Measurements from ENCODE around the gene TCF7L2.

Gene TCF7L2

DNA sequence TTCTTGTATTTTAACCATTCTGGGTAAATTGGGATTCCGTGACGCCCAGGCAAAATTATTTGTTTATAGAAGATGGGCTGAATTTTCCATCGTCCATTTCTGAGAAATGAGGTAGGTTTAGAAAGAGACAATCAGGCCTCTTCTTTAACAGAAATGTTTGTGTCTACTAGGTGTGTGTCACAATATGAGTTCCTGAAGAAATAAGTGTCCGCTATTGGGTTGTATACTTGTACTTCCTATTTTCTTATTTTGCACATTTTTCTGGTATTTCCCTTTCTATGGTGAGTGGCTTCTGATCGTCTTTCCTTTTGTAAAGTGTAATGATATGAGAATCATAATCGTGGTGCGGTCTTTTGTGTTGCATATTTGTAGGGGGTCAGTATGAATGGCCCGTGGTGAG, 83.9 kb downstream of the TCF7L2 start:
- Histone ChIP-seq H3K27ac (ENCODE audit: low read length) (no peak overlapping the region), H3K4me3 (ENCODE audit: low read length in 2 of 2) (no peak overlapping the region), H3K4me1 (ENCODE audit: control insufficient read depth, insufficient read depth, low read length) (peaks cover 24% of the 10 kb centered on the region), H3K36me3 (ENCODE audit: control insufficient read depth in 2 of 2, insufficient read depth in 2 of 2, low read length in 2 of 2) (no peaks in the 10 kb centered on the region), H3K27me3 (ENCODE audit: control insufficient read depth in 1 of 2, insufficient read depth in 2 of 2, low read length in 2 of 2) (no peaks in the 10 kb centered on the region), H3K9ac (ENCODE audit: low read length in 2 of 2) (no peak overlapping the region), H3K9me3 (ENCODE audit: control insufficient read depth in 2 of 2, low read length in 2 of 2) (no peaks in the 10 kb centered on the region)

DNA sequence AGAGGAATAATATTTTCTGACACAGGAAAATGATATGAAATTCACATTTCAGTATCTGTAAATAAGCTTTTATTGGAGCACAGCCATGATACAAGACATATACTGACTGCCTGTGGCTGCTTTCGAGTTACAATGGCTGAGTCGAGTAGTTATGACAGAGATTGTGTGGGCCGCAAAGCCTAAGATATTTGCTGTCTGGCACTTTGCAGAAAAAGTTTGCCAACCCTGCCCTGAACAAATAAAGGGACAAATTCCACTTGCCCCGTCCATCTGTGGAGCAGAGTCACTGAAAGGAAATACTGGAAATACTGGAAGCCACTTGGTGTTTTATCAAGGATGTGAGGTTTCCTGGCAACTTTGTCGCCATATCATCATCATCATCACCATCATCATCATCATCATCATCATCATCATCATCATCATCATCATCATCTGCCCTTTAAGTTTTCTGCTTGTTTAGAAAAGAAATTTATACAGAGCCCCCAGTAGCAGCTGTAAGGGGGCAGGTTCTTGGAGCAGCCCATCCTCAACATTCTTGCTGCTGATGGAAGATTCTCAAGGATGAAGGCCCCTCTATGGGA, 85.8 kb downstream of the TCF7L2 start:
- H3K4me3 ChIP-seq (ENCODE audit: low read length in 2 of 2) = no peak overlapping the region
- H3K36me3 ChIP-seq (ENCODE audit: control insufficient read depth in 2 of 2, insufficient read depth in 2 of 2, low read length in 2 of 2) = no peaks in the 10 kb centered on the region
- no peaks in the 10 kb centered on the region for H3K9me3 ChIP-seq (ENCODE audit: control insufficient read depth in 2 of 2, low read length in 2 of 2)
- H3K27me3 ChIP-seq (ENCODE audit: control insufficient read depth in 1 of 2, insufficient read depth in 2 of 2, low read length in 2 of 2) = no peaks in the 10 kb centered on the region
- no peak overlapping the region for H3K27ac ChIP-seq (ENCODE audit: low read length)
- no peak overlapping the region for H3K9ac ChIP-seq (ENCODE audit: low read length in 2 of 2)
- peaks cover 18% of the 10 kb centered on the region for H3K4me1 ChIP-seq (ENCODE audit: control insufficient read depth, insufficient read depth, low read length)

GRCh38 chr10:113036619-113037018, 86.6 kb downstream of the TCF7L2 start:
- no peak overlapping the region for H3K4me3 ChIP-seq (ENCODE audit: low read length in 2 of 2)
- no peaks in the 10 kb centered on the region for H3K27me3 ChIP-seq (ENCODE audit: control insufficient read depth in 1 of 2, insufficient read depth in 2 of 2, low read length in 2 of 2)
- no peaks in the 10 kb centered on the region for H3K9me3 ChIP-seq (ENCODE audit: control insufficient read depth in 2 of 2, low read length in 2 of 2)
- no peak overlapping the region for H3K9ac ChIP-seq (ENCODE audit: low read length in 2 of 2)
- H3K27ac ChIP-seq (ENCODE audit: low read length) = no peak overlapping the region
- H3K4me1 ChIP-seq (ENCODE audit: control insufficient read depth, insufficient read depth, low read length) = peaks cover 14% of the 10 kb centered on the region
- no peaks in the 10 kb centered on the region for H3K36me3 ChIP-seq (ENCODE audit: control insufficient read depth in 2 of 2, insufficient read depth in 2 of 2, low read length in 2 of 2)

DNA sequence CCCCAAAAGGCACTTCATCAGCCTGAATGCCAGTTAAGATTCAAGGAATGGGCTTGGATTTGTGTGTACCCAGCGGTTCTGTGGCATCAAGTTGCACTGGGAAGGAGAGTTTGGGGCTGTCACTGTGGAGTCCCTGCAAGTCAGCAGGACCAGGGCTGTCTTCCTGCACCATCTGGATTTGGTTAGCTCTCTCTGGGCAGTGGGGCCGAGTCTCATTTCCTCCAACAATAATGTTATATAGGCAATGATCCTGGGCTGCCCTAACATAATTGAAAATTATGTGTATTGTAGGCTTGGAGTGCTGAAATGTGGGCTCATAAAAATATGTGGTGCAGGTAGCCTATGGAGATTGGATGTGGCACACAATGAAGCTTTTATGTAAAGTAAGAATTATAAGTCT, 87.2 kb downstream of the TCF7L2 start:
- Histone ChIP-seq H3K27ac (ENCODE audit: low read length) (no peak overlapping the region), H3K9ac (ENCODE audit: low read length in 2 of 2) (no peak overlapping the region), H3K4me3 (ENCODE audit: low read length in 2 of 2) (no peak overlapping the region), H3K36me3 (ENCODE audit: control insufficient read depth in 2 of 2, insufficient read depth in 2 of 2, low read length in 2 of 2) (no peaks in the 10 kb centered on the region), H3K27me3 (ENCODE audit: control insufficient read depth in 1 of 2, insufficient read depth in 2 of 2, low read length in 2 of 2) (no peaks in the 10 kb centered on the region), H3K9me3 (ENCODE audit: control insufficient read depth in 2 of 2, low read length in 2 of 2) (no peaks in the 10 kb centered on the region), H3K4me1 (ENCODE audit: control insufficient read depth, insufficient read depth, low read length) (peaks cover 19% of the 10 kb centered on the region)

DNA sequence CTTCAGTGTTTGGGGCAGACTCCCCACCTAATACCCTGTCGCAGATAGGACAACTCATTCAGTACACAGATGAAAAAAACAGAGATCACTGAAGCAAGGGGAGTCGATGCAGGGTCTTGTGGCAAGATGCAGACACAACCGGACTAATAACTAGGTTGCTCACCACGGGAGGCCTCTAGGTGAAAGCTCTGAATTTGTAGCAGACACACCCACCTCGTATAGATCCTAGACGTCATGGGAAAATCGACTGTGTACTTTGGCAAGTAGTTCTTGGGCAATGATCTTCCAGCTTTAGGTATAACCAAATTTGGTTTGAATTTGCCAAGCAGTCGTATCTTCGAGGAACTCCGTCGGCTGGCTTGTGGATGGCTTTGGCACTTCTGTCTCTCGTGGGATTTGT, 88.1 kb downstream of the TCF7L2 start:
- Histone ChIP-seq H3K36me3 (ENCODE audit: control insufficient read depth in 2 of 2, insufficient read depth in 2 of 2, low read length in 2 of 2) (no peaks in the 10 kb centered on the region), H3K27me3 (ENCODE audit: control insufficient read depth in 1 of 2, insufficient read depth in 2 of 2, low read length in 2 of 2) (no peaks in the 10 kb centered on the region), H3K9me3 (ENCODE audit: control insufficient read depth in 2 of 2, low read length in 2 of 2) (no peaks in the 10 kb centered on the region), H3K9ac (ENCODE audit: low read length in 2 of 2) (no peak overlapping the region), H3K4me3 (ENCODE audit: low read length in 2 of 2) (no peak overlapping the region), H3K27ac (ENCODE audit: low read length) (no peak overlapping the region), H3K4me1 (ENCODE audit: control insufficient read depth, insufficient read depth, low read length) (peaks cover 25% of the 10 kb centered on the region)

- no peak overlapping the region for H3K4me3 ChIP-seq (ENCODE audit: low read length in 2 of 2)
- H3K36me3 ChIP-seq (ENCODE audit: control insufficient read depth in 2 of 2, insufficient read depth in 2 of 2, low read length in 2 of 2) = no peaks in the 10 kb centered on the region
- H3K27me3 ChIP-seq (ENCODE audit: control insufficient read depth in 1 of 2, insufficient read depth in 2 of 2, low read length in 2 of 2) = no peaks in the 10 kb centered on the region
- no peak overlapping the region for H3K27ac ChIP-seq (ENCODE audit: low read length)
- no peak overlapping the region for H3K9ac ChIP-seq (ENCODE audit: low read length in 2 of 2)
- H3K4me1 ChIP-seq (ENCODE audit: control insufficient read depth, insufficient read depth, low read length) = peaks cover 25% of the 10 kb centered on the region
- no peaks in the 10 kb centered on the region for H3K9me3 ChIP-seq (ENCODE audit: control insufficient read depth in 2 of 2, low read length in 2 of 2)
These were observed 88.9 kb downstream of the TCF7L2 start for GRCh38 chr10:113038985-113039384.

- peaks cover 20% of the 10 kb centered on the region for H3K4me1 ChIP-seq (ENCODE audit: control insufficient read depth, insufficient read depth, low read length)
- H3K27me3 ChIP-seq (ENCODE audit: control insufficient read depth in 1 of 2, insufficient read depth in 2 of 2, low read length in 2 of 2) = no peaks in the 10 kb centered on the region
- H3K9ac ChIP-seq (ENCODE audit: low read length in 2 of 2) = no peak overlapping the region
- no peaks in the 10 kb centered on the region for H3K36me3 ChIP-seq (ENCODE audit: control insufficient read depth in 2 of 2, insufficient read depth in 2 of 2, low read length in 2 of 2)
- H3K9me3 ChIP-seq (ENCODE audit: control insufficient read depth in 2 of 2, low read length in 2 of 2) = no peaks in the 10 kb centered on the region
- H3K4me3 ChIP-seq (ENCODE audit: low read length in 2 of 2) = no peak overlapping the region
- no peak overlapping the region for H3K27ac ChIP-seq (ENCODE audit: low read length)
These were observed 91.3 kb downstream of the TCF7L2 start for GRCh38 chr10:113041324-113041723.

GRCh38 chr10:113041841-113042750, 92.0 kb downstream of the TCF7L2 start:
- no peaks in the 10 kb centered on the region for H3K27me3 ChIP-seq (ENCODE audit: control insufficient read depth in 1 of 2, insufficient read depth in 2 of 2, low read length in 2 of 2)
- H3K4me1 ChIP-seq (ENCODE audit: control insufficient read depth, insufficient read depth, low read length) = peaks cover 21% of the 10 kb centered on the region
- peak overlapping the region; percentile 41 for H3K27ac ChIP-seq (ENCODE audit: low read length)

GRCh38 chr10:113042868-113043267, 92.8 kb downstream of the TCF7L2 start:
- Histone ChIP-seq H3K4me1 (ENCODE audit: control insufficient read depth, insufficient read depth, low read length) (peaks cover 28% of the 10 kb centered on the region), H3K27ac (ENCODE audit: low read length) (peak overlapping the region; percentile 41), H3K4me3 (ENCODE audit: low read length in 2 of 2) (no peak overlapping the region), H3K27me3 (ENCODE audit: control insufficient read depth in 1 of 2, insufficient read depth in 2 of 2, low read length in 2 of 2) (no peaks in the 10 kb centered on the region), H3K9me3 (ENCODE audit: control insufficient read depth in 2 of 2, low read length in 2 of 2) (no peaks in the 10 kb centered on the region), H3K9ac (ENCODE audit: low read length in 2 of 2) (no peak overlapping the region), H3K36me3 (ENCODE audit: control insufficient read depth in 2 of 2, insufficient read depth in 2 of 2, low read length in 2 of 2) (no peaks in the 10 kb centered on the region)

More at GRCh38 chr10:113041841-113042750, 92.0 kb downstream of the TCF7L2 start:
- H3K4me3 ChIP-seq (ENCODE audit: low read length in 2 of 2) = no peak overlapping the region
- H3K9ac ChIP-seq (ENCODE audit: low read length in 2 of 2) = no peak overlapping the region
- no peaks in the 10 kb centered on the region for H3K36me3 ChIP-seq (ENCODE audit: control insufficient read depth in 2 of 2, insufficient read depth in 2 of 2, low read length in 2 of 2)
- H3K9me3 ChIP-seq (ENCODE audit: control insufficient read depth in 2 of 2, low read length in 2 of 2) = no peaks in the 10 kb centered on the region

- H3K9ac ChIP-seq (ENCODE audit: low read length in 2 of 2) = no peak overlapping the region
- H3K27ac ChIP-seq (ENCODE audit: low read length) = no peak overlapping the region
- H3K4me1 ChIP-seq (ENCODE audit: control insufficient read depth, insufficient read depth, low read length) = peaks cover 31% of the 10 kb centered on the region
- no peak overlapping the region for H3K4me3 ChIP-seq (ENCODE audit: low read length in 2 of 2)
- H3K36me3 ChIP-seq (ENCODE audit: control insufficient read depth in 2 of 2, insufficient read depth in 2 of 2, low read length in 2 of 2) = no peaks in the 10 kb centered on the region
- H3K9me3 ChIP-seq (ENCODE audit: control insufficient read depth in 2 of 2, low read length in 2 of 2) = no peaks in the 10 kb centered on the region
- H3K27me3 ChIP-seq (ENCODE audit: control insufficient read depth in 1 of 2, insufficient read depth in 2 of 2, low read length in 2 of 2) = no peaks in the 10 kb centered on the region
These were observed 94.1 kb downstream of the TCF7L2 start for GRCh38 chr10:113044016-113044755.
